Testis (tissue), 2 donors: ENCODE results near the gene KLHL1.

Experiments used
- CTCF ChIP-seq, 3 experiments: fragments of 450-650 bp in 2 of 3; fragments of 200-600 bp in 1 of 3; sonication (generic) in 1 of 3; IDR thresholded peaks; one replicate each; pipeline ENCODE4 v1.5.1; 2016 to 2019; ENCODE audit warnings: antibody characterized with exemption in 3 of 3, mild to moderate bottlenecking in 2 of 3, moderate library complexity in 1 of 3
- POLR2A ChIP-seq: fragments of 450-650 bp; IDR thresholded peaks from one replicate; pipeline ENCODE4 v1.6.1; 2017; ENCODE audit warnings: antibody characterized with exemption, mild to moderate bottlenecking, moderate library complexity

GRCh38 chr13:69857183-69857821 lies 250.9 kb downstream of the KLHL1 start:
- TF ChIP-seq CTCF (IDR thresholded peaks at IDR 0.05): peak; percentile 10 to 80 (median 24)
- TF ChIP-seq POLR2A: no peak
